Testis (tissue), 2 donors: ENCODE results near the gene PITPNC1.

Experiments used
- POLR2A ChIP-seq: fragments of 450-650 bp; IDR thresholded peaks from one replicate; pipeline ENCODE4 v1.6.1; 2017; ENCODE audit warnings: antibody characterized with exemption, mild to moderate bottlenecking, moderate library complexity
- TF ChIP-seq, protein P1 (sequence below), 3 experiments: fragments of 450-650 bp in 2 of 3; fragments of 200-600 bp in 1 of 3; sonication (generic) in 1 of 3; IDR thresholded peaks; one replicate each; pipeline ENCODE4 v1.5.1; 2016 to 2019; ENCODE audit warnings: antibody characterized with exemption in 3 of 3, mild to moderate bottlenecking in 2 of 3, moderate library complexity in 1 of 3

DNA sequence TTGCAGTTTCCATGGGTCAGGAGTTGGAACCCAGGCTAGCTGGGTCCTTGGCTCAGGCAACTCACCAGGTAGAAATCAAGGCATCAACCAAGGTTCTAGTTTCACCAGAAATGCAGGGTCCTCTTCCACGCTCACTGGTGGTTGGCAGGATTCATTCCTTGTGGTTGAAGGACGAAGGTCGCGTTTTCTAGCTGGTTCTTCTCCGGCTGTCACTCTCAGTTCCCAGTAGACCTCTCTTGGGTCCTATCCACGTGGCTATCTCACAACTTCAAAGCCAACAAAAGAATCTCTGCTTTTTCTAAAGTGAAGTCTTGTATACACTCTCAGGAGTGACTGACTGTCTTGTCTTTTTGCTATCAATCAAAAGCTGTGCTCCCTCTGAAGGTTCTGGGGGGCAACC is 194.4 kb downstream of the PITPNC1 start:
- TF ChIP-seq, protein P1, sequence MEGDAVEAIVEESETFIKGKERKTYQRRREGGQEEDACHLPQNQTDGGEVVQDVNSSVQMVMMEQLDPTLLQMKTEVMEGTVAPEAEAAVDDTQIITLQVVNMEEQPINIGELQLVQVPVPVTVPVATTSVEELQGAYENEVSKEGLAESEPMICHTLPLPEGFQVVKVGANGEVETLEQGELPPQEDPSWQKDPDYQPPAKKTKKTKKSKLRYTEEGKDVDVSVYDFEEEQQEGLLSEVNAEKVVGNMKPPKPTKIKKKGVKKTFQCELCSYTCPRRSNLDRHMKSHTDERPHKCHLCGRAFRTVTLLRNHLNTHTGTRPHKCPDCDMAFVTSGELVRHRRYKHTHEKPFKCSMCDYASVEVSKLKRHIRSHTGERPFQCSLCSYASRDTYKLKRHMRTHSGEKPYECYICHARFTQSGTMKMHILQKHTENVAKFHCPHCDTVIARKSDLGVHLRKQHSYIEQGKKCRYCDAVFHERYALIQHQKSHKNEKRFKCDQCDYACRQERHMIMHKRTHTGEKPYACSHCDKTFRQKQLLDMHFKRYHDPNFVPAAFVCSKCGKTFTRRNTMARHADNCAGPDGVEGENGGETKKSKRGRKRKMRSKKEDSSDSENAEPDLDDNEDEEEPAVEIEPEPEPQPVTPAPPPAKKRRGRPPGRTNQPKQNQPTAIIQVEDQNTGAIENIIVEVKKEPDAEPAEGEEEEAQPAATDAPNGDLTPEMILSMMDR (IDR thresholded peaks at IDR 0.05), result no peak
- no peak for TF ChIP-seq POLR2A
